ENCODE data around the gene PEG3. TPM values are rescaled to one million over a fixed set of nuclear protein-coding genes. Genes with fewer than 3 reads are reported as not detected.
A peak's percentile ranks its signal among the peaks of the same experiment; 100 is the strongest.

PEG3 gene
- total and polyA plus RNA-seq, 2 of the 13 experiments (the other 11 are each of a cell fraction or from before 2014, with no cell fraction given): 217 to 394 TPM

- TF ChIP-seq ZMAT5 (CRISPR knock-in tag; IDR thresholded peaks at IDR 0.05; ENCODE audit: borderline replicate concordance, low read depth) (no peak), SSRP1 (CRISPR knock-in tag; IDR thresholded peaks at IDR 0.05) (peak; percentile 90), ZNF180 (CRISPR knock-in tag; IDR thresholded peaks at IDR 0.05; ENCODE audit: borderline replicate concordance, low read depth) (no peak), ZEB1 (IDR thresholded peaks at IDR 0.05; ENCODE audit: insufficient replicate concordance, low read depth) (no peak), E2F1 (CRISPR knock-in tag; IDR thresholded peaks at IDR 0.05) (no peak), ZNF740 (CRISPR knock-in tag; IDR thresholded peaks at IDR 0.05) (no peak), KLF6 (CRISPR knock-in tag; IDR thresholded peaks at IDR 0.05) (peak; percentile 32; the same call in 1 of the 2 replicates), ZNF557 (CRISPR knock-in tag; IDR thresholded peaks at IDR 0.05) (no peak), SNAPC2 (CRISPR knock-in tag; IDR thresholded peaks at IDR 0.05) (no peak), IRF2 (CRISPR knock-in tag; IDR thresholded peaks at IDR 0.05) (peak; percentile 78), ZNF501 (CRISPR knock-in tag; IDR thresholded peaks at IDR 0.05) (peak; percentile 73), ZBTB43 (CRISPR knock-in tag; conservative IDR thresholded peaks at IDR 0.05) (0 out of 2 replicates have a peak, but pooled peaks have one; percentile 19), RARG (CRISPR knock-in tag; IDR thresholded peaks at IDR 0.05; ENCODE audit: low read depth) (no peak), ZNF792 (CRISPR knock-in tag; IDR thresholded peaks at IDR 0.05) (peak; percentile 92), POLR2AphosphoS5 (IDR thresholded peaks at IDR 0.05; ENCODE audit: low read depth, low read length) (peak; percentile 96), TCF7 (IDR thresholded peaks at IDR 0.05; ENCODE audit: low read depth) (peak; percentile 89), ZNF367 (CRISPR knock-in tag; IDR thresholded peaks at IDR 0.05; ENCODE audit: borderline replicate concordance) (no peak), ARNTL (CRISPR knock-in tag; IDR thresholded peaks at IDR 0.05) (peak; percentile 75), RBFOX2 (IDR thresholded peaks at IDR 0.05; ENCODE audit: low read depth, low read length) (peak; percentile 82), MED13 (CRISPR knock-in tag; IDR thresholded peaks at IDR 0.05) (peak; percentile 96; the same call in 1 of the 2 replicates), ZNF264 (CRISPR knock-in tag; IDR thresholded peaks at IDR 0.05) (peak; percentile 77; the same call in 1 of the 2 replicates), MAZ (IDR thresholded peaks at IDR 0.05; ENCODE audit: borderline replicate concordance, low read depth, low read length) (no peak), MAZ (CRISPR knock-in tag; IDR thresholded peaks at IDR 0.05; ENCODE audit: low read depth) (peak; percentile 88), ZNF629 (CRISPR knock-in tag; conservative IDR thresholded peaks at IDR 0.05) (no peak), JUNB (CRISPR knock-in tag; IDR thresholded peaks at IDR 0.05; ENCODE audit: borderline replicate concordance) (0 out of 2 replicates have a peak, but pooled peaks have one; percentile 4), CREB3 (CRISPR knock-in tag; IDR thresholded peaks at IDR 0.05) (no peak), ZNF18 (CRISPR knock-in tag; IDR thresholded peaks at IDR 0.05; ENCODE audit: insufficient replicate concordance) (peak; percentile 72)
Observed at GRCh38 chr19:56880592-56881190, 40.2 kb upstream of the PEG3 start (continued).

Data from HepG2 (cell line).